ENCODE results near the gene PCDH9. TPM values are rescaled to one million over a fixed set of nuclear protein-coding genes. Genes with fewer than 3 reads are reported as not detected.

The PCDH9 gene
- total RNA-seq, 1 experiment from 2014 or later: 4.2 TPM

GRCh38 chr13:66482836-66483235 lies 747.3 kb downstream of the PCDH9 start:
- H3K27ac ChIP-seq (ENCODE audit: low read length): no peak overlapping the region
- H3K4me3 ChIP-seq (ENCODE audit: low read depth in 2 of 2, low read length in 2 of 2): no peak overlapping the region
- H3K36me3 ChIP-seq (ENCODE audit: control insufficient read depth, insufficient read depth, low read length): no peaks in the 10 kb centered on the region
- no peaks in the 10 kb centered on the region for H3K27me3 ChIP-seq (ENCODE audit: control insufficient read depth, insufficient read depth, low read length)
- intact Hi-C loops (cut with micrococcal nuclease; ENCODE audit: unreplicated experiment) (no loop called here), in situ Hi-C loops (cut with HindIII; ENCODE audit: low pct_unique_long_range_greater_than_20kb, low sequenced_read_pairs) (no loop called here)
- no peaks in the 10 kb centered on the region for H3K4me1 ChIP-seq (ENCODE audit: control insufficient read depth, insufficient read depth, low read length)
- DNase-seq (ENCODE audit: low read depth, low spot score): no peak
- TF ChIP-seq, protein P1, sequence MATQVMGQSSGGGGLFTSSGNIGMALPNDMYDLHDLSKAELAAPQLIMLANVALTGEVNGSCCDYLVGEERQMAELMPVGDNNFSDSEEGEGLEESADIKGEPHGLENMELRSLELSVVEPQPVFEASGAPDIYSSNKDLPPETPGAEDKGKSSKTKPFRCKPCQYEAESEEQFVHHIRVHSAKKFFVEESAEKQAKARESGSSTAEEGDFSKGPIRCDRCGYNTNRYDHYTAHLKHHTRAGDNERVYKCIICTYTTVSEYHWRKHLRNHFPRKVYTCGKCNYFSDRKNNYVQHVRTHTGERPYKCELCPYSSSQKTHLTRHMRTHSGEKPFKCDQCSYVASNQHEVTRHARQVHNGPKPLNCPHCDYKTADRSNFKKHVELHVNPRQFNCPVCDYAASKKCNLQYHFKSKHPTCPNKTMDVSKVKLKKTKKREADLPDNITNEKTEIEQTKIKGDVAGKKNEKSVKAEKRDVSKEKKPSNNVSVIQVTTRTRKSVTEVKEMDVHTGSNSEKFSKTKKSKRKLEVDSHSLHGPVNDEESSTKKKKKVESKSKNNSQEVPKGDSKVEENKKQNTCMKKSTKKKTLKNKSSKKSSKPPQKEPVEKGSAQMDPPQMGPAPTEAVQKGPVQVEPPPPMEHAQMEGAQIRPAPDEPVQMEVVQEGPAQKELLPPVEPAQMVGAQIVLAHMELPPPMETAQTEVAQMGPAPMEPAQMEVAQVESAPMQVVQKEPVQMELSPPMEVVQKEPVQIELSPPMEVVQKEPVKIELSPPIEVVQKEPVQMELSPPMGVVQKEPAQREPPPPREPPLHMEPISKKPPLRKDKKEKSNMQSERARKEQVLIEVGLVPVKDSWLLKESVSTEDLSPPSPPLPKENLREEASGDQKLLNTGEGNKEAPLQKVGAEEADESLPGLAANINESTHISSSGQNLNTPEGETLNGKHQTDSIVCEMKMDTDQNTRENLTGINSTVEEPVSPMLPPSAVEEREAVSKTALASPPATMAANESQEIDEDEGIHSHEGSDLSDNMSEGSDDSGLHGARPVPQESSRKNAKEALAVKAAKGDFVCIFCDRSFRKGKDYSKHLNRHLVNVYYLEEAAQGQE (IDR thresholded peaks at IDR 0.05; ENCODE audit: insufficient read depth in 1 of 2, low read depth in 2 of 2, low read length in 1 of 2): no peak
- TF ChIP-seq TCF7L2 (IDR thresholded peaks at IDR 0.05; ENCODE audit: low read depth, low read length): no peak
- no peak for TF ChIP-seq CTCF (IDR thresholded peaks at IDR 0.05)
- TF ChIP-seq SIN3A (IDR thresholded peaks at IDR 0.05; ENCODE audit: borderline replicate concordance, insufficient read depth, low read depth, low read length): no peak
- no peak for TF ChIP-seq POLR2AphosphoS5 (IDR thresholded peaks at IDR 0.05; ENCODE audit: low read depth, low read length)
- ChIA-PET POLR2A (no interaction called here), CTCF (no interaction called here)
- BruUV-seq (replicated peaks): no TSS peak
- no peaks in the 10 kb centered on the region for H3K9me3 ChIP-seq (ENCODE audit: control insufficient read depth, insufficient read depth, low read depth, low read length)
- ATAC-seq: no peak

DNA sequence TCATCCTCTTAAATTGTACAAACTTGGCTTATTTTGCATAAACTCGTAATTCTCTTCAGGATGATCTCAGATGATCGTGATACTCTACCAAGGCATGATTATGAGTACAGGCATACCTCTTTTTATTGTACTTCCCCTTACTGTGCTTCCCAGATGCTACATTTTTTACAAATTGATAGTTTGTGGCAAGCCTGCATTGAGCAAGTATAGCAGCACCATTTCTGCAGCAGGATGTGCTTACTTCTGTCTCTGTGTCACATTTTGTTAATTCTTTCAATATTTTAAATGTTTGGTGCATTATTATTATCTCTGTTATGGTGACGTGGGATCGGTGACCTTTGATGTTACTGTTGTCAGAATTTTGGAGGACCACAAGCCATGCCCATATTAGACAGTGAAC lies 752.3 kb downstream of the PCDH9 start:
- in situ Hi-C loops (cut with HindIII; ENCODE audit: low pct_unique_long_range_greater_than_20kb, low sequenced_read_pairs): no loop called here

GRCh38 chr13:66475061-66475460 lies 755.1 kb downstream of the PCDH9 start:
- no peak overlapping the region for H3K4me3 ChIP-seq (ENCODE audit: low read depth in 2 of 2, low read length in 2 of 2)
- no TSS peak for BruUV-seq (replicated peaks)
- TF ChIP-seq TCF7L2 (IDR thresholded peaks at IDR 0.05; ENCODE audit: low read depth, low read length) (no peak), POLR2AphosphoS5 (IDR thresholded peaks at IDR 0.05; ENCODE audit: low read depth, low read length) (no peak), SIN3A (IDR thresholded peaks at IDR 0.05; ENCODE audit: borderline replicate concordance, insufficient read depth, low read depth, low read length) (no peak)
- DNase-seq (ENCODE audit: low read depth, low spot score) (no peak), ATAC-seq (no peak)
- POLR2A ChIA-PET: no interaction called here
- H3K4me1 ChIP-seq (ENCODE audit: control insufficient read depth, insufficient read depth, low read length): no peaks in the 10 kb centered on the region
- no peaks in the 10 kb centered on the region for H3K9me3 ChIP-seq (ENCODE audit: control insufficient read depth, insufficient read depth, low read depth, low read length)
- no peaks in the 10 kb centered on the region for H3K36me3 ChIP-seq (ENCODE audit: control insufficient read depth, insufficient read depth, low read length)
- in situ Hi-C loops (cut with HindIII; ENCODE audit: low pct_unique_long_range_greater_than_20kb, low sequenced_read_pairs): no loop called here
- H3K27me3 ChIP-seq (ENCODE audit: control insufficient read depth, insufficient read depth, low read length): no peaks in the 10 kb centered on the region
- CTCF ChIA-PET: no interaction called here
- intact Hi-C loops (cut with micrococcal nuclease; ENCODE audit: unreplicated experiment): no loop called here
- H3K27ac ChIP-seq (ENCODE audit: low read length): no peak overlapping the region

More for the DNA sequence above, 752.3 kb downstream of the PCDH9 start:
- DNase-seq (ENCODE audit: low read depth, low spot score) (no peak), ATAC-seq (no peak)
- H3K4me3 ChIP-seq (ENCODE audit: low read depth in 2 of 2, low read length in 2 of 2): no peak overlapping the region
- H3K36me3 ChIP-seq (ENCODE audit: control insufficient read depth, insufficient read depth, low read length): no peaks in the 10 kb centered on the region
- ChIA-PET POLR2A (no interaction called here), CTCF (no interaction called here)
- BruUV-seq (replicated peaks): no TSS peak
- no peak overlapping the region for H3K27ac ChIP-seq (ENCODE audit: low read length)
- no peaks in the 10 kb centered on the region for H3K9me3 ChIP-seq (ENCODE audit: control insufficient read depth, insufficient read depth, low read depth, low read length)
- TF ChIP-seq SIN3A (IDR thresholded peaks at IDR 0.05; ENCODE audit: borderline replicate concordance, insufficient read depth, low read depth, low read length) (no peak), TCF7L2 (IDR thresholded peaks at IDR 0.05; ENCODE audit: low read depth, low read length) (no peak)
- intact Hi-C loops (cut with micrococcal nuclease; ENCODE audit: unreplicated experiment): no loop called here
- no peaks in the 10 kb centered on the region for H3K4me1 ChIP-seq (ENCODE audit: control insufficient read depth, insufficient read depth, low read length)
- H3K27me3 ChIP-seq (ENCODE audit: control insufficient read depth, insufficient read depth, low read length): no peaks in the 10 kb centered on the region
